Measurements from ENCODE around the gene SEMA4F.

SEMA4F gene

GRCh38 chr2:74670263-74670662, 16.2 kb downstream of the SEMA4F start:
- no peak for DNase-seq

GRCh38 chr2:74671479-74671878, 17.4 kb downstream of the SEMA4F start:
- DNase-seq: no peak

- DNase-seq: no peak
Measured at GRCh38 chr2:74673826-74674528, 19.9 kb downstream of the SEMA4F start.

- no peak for DNase-seq
Measured at GRCh38 chr2:74675090-74675489, 21.0 kb downstream of the SEMA4F start.

- no peak for DNase-seq
Measured at GRCh38 chr2:74676331-74676730, 22.3 kb downstream of the SEMA4F start.

- DNase-seq: no peak
Measured at GRCh38 chr2:74679615-74680014, 25.6 kb downstream of the SEMA4F start.

GRCh38 chr2:74682501-74682900, 28.5 kb downstream of the SEMA4F start:
- no peak for DNase-seq

- DNase-seq: no peak
Measured at GRCh38 chr2:74685408-74685807, 31.4 kb downstream of the SEMA4F start.

- DNase-seq: no peak
Measured at GRCh38 chr2:74688881-74689280, 34.8 kb downstream of the SEMA4F start.

- DNase-seq: no peak
Measured at GRCh38 chr2:74689671-74690070, 35.6 kb downstream of the SEMA4F start.

GRCh38 chr2:74690571-74690970, 36.5 kb downstream of the SEMA4F start:
- DNase-seq: no peak

- DNase-seq: no peak
Measured at GRCh38 chr2:74691929-74692328, 37.9 kb downstream of the SEMA4F start.

- DNase-seq: no peak
Measured at GRCh38 chr2:74693213-74693612, 39.2 kb downstream of the SEMA4F start.

- DNase-seq: no peak
Measured at GRCh38 chr2:74693668-74694067, 39.6 kb downstream of the SEMA4F start.

GRCh38 chr2:74694281-74694680, 40.2 kb downstream of the SEMA4F start:
- no peak for DNase-seq

- no peak for DNase-seq
Measured at GRCh38 chr2:74695663-74696062, 41.6 kb downstream of the SEMA4F start.

GRCh38 chr2:74696829-74697228, 42.8 kb downstream of the SEMA4F start:
- no peak for DNase-seq

- no peak for DNase-seq
Measured at GRCh38 chr2:74700643-74701372, 46.8 kb downstream of the SEMA4F start.

- no peak for DNase-seq
Measured at GRCh38 chr2:74702001-74702715, 48.1 kb downstream of the SEMA4F start.

- no peak for DNase-seq
Measured at GRCh38 chr2:74703373-74703772, 49.3 kb downstream of the SEMA4F start.

GRCh38 chr2:74704216-74704615, 50.2 kb downstream of the SEMA4F start:
- no peak for DNase-seq

GRCh38 chr2:74706741-74707140, 52.7 kb downstream of the SEMA4F start:
- no peak for DNase-seq

- no peak for DNase-seq
Measured at GRCh38 chr2:74707837-74708236, 53.8 kb downstream of the SEMA4F start.

GRCh38 chr2:74708296-74708695, 54.2 kb downstream of the SEMA4F start:
- DNase-seq: no peak
